Measurements from ENCODE around the gene OR1L1. TPM values are rescaled to one million over a fixed set of nuclear protein-coding genes. Genes with fewer than 3 reads are reported as not detected.

The OR1L1 gene, protein sequence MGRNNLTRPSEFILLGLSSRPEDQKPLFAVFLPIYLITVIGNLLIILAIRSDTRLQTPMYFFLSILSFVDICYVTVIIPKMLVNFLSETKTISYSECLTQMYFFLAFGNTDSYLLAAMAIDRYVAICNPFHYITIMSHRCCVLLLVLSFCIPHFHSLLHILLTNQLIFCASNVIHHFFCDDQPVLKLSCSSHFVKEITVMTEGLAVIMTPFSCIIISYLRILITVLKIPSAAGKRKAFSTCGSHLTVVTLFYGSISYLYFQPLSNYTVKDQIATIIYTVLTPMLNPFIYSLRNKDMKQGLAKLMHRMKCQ
- total RNA-seq (not detected), polyA plus RNA-seq (not detected)
- long read RNA-seq, donor 1 = 0 reads
- long read RNA-seq, donor 2 = 0 reads

DNA sequence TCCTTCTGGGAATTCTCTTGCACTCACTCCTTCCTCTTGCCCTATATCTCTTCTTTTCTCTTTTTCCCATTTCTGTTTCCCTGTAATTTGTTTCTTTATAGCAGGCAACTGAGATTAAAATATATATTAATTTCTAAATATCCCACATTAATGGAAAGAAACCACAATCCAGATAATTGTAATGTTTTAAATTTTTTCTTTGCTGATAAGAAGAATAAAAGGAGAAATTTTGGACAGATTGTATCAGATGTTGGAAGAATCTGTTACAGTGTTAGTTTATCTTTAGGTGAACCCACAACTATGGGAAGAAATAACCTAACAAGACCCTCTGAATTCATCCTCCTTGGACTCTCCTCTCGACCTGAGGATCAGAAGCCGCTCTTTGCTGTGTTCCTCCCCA, at the start of gene OR1L1:
Gene OR1L1, plus strand, starts transcription at position 301 of the 400 bp plus-strand sequence. Its CDS starts 0 bp downstream, at position 301.
- no peaks in the 10 kb centered on the region for H3K27me3 ChIP-seq (ENCODE audit: insufficient read depth in 3 of 3, low read length in 2 of 3)
- TF ChIP-seq, protein P1, sequence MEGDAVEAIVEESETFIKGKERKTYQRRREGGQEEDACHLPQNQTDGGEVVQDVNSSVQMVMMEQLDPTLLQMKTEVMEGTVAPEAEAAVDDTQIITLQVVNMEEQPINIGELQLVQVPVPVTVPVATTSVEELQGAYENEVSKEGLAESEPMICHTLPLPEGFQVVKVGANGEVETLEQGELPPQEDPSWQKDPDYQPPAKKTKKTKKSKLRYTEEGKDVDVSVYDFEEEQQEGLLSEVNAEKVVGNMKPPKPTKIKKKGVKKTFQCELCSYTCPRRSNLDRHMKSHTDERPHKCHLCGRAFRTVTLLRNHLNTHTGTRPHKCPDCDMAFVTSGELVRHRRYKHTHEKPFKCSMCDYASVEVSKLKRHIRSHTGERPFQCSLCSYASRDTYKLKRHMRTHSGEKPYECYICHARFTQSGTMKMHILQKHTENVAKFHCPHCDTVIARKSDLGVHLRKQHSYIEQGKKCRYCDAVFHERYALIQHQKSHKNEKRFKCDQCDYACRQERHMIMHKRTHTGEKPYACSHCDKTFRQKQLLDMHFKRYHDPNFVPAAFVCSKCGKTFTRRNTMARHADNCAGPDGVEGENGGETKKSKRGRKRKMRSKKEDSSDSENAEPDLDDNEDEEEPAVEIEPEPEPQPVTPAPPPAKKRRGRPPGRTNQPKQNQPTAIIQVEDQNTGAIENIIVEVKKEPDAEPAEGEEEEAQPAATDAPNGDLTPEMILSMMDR (IDR thresholded peaks at IDR 0.05) = no peak
- H3K27ac ChIP-seq = no peak within 1 kb of the TSS
- ATAC-seq (no peak), DNase-seq (no peak)
- 48 to 81% (median 67%) methylated on average over 2 of the region's 2 CpGs for WGBS, 3 donors
- no peaks in the 10 kb centered on the region for H3K4me1 ChIP-seq
- H3K4me3 ChIP-seq = no peak within 1 kb of the TSS
- H3K36me3 ChIP-seq (ENCODE audit: insufficient read depth in 1 of 2, low read depth in 1 of 2) = no peaks in the 10 kb centered on the region
- no peaks in the 10 kb centered on the region for H3K9me3 ChIP-seq
- intact Hi-C loops (cut with DNase I) = no loop called here

DNA sequence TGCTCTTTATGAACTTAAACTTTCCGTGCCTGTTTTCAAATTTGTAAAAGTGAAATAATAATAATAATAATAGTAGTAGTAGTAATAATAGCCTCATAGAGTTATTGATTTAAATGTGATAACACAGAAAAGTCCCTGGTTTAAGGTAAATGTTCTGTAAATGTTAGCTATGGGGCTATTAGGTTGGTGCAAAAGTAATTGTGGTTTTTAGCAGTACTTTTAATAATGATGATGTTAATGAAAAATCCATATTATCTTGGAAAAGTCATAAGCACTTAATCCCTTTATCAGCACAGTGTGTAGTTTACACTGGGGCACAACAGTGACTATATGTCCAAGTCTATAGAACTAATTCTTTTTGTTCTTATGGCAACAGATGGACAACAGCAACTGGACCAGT, 47.2 kb upstream of the OR1L1 start, which contains the start of gene OR1Q1:
Gene OR1Q1, plus strand, starts transcription at position 377 of the 400 bp plus-strand sequence. Its CDS starts 0 bp downstream, at position 377.
- Histone ChIP-seq H3K4me3 (no peak within 1 kb of the TSS), H3K27me3 (ENCODE audit: insufficient read depth in 3 of 3, low read length in 2 of 3) (no peaks in the 10 kb centered on the region), H3K9me3 (peaks cover 5% of the 10 kb centered on the region), H3K36me3 (ENCODE audit: insufficient read depth in 1 of 2, low read depth in 1 of 2) (no peaks in the 10 kb centered on the region), H3K4me1 (no peaks in the 10 kb centered on the region), H3K27ac (no peak within 1 kb of the TSS)
- intact Hi-C loops (cut with DNase I) = no loop called here
- ATAC-seq (no peak), DNase-seq (no peak)
- TF ChIP-seq, protein P1 (IDR thresholded peaks at IDR 0.05) = no peak
- 85 to 90% (median 86%) methylated on average over 1 of the region's 1 CpG for WGBS, 3 donors

DNA sequence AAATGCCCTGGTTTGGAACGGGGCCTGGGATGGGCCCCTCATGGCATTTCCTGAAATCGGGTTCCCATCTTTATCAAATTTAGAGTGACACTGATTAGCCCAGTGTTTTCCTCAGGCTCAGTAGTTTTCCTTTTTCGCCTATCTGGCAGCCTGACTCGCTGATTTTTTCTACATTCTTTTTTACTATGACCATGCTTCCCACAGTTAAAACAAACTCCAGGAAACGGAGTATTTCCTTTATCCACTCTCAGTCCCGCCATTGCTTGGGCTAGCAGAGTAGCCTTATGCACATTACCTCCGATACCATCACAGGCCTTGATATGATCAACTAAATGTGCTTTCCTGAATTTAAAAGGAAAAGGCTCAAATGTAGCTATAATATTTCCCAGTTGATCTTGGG, 41.5 kb upstream of the OR1L1 start:
- TF ChIP-seq, protein P1 (IDR thresholded peaks at IDR 0.05) = no peak

DNA sequence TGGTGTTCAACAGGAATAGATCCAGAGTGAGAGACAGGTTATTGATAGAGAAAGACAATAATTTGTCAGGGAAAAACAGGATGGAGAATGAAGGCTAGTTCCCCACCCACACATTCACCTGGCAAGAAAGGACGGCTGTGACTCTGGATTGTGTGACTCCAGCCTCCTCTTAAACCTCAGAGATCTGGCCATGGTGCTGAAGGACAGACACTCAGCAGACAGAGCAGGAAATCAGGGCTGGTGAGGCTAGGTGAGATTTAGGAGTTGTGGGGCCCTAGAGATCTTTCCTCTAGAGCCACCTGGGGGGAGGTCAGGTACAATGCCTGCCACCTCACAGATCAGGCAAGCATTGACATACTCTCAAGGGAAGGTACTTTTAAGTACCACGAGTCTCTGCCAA, 19.3 kb upstream of the OR1L1 start:
- intact Hi-C loops (cut with DNase I) = no loop called here
- TF ChIP-seq, protein P1 (IDR thresholded peaks at IDR 0.05) = no peak
- WGBS, 3 donors = 25 to 36% (median 26%) methylated on average over 2 of the region's 2 CpGs
- H3K9me3 ChIP-seq = no peaks in the 10 kb centered on the region
- no peaks in the 10 kb centered on the region for H3K36me3 ChIP-seq (ENCODE audit: insufficient read depth in 1 of 2, low read depth in 1 of 2)
- no peak overlapping the region for H3K4me3 ChIP-seq
- ATAC-seq (no peak), DNase-seq (no peak)
- H3K27ac ChIP-seq = no peak overlapping the region
- peaks cover 0 to 5% (median 0%) of the 10 kb centered on the region in 3 donors for H3K27me3 ChIP-seq (ENCODE audit: insufficient read depth in 3 of 3, low read length in 2 of 3)
- no peaks in the 10 kb centered on the region for H3K4me1 ChIP-seq

More for the DNA sequence above, 41.5 kb upstream of the OR1L1 start:
- DNase-seq (no peak), ATAC-seq (no peak)
- peaks cover 0 to 2% (median 0%) of the 10 kb centered on the region in 3 donors for H3K27me3 ChIP-seq (ENCODE audit: insufficient read depth in 3 of 3, low read length in 2 of 3)
- WGBS, 3 donors = 57 to 71% (median 64%) methylated on average over 7 of the region's 7 CpGs
- H3K36me3 ChIP-seq (ENCODE audit: insufficient read depth in 1 of 2, low read depth in 1 of 2) = no peaks in the 10 kb centered on the region
- H3K4me1 ChIP-seq = no peaks in the 10 kb centered on the region
- intact Hi-C loops (cut with DNase I) = loop anchor here in 1 of 2 donors (5.0 kb wide), 1 partner anchor 1117 kb away; no protein-coding TSS in a partner anchor
- H3K27ac ChIP-seq = no peak overlapping the region
- H3K9me3 ChIP-seq = peaks cover 5% of the 10 kb centered on the region
- H3K4me3 ChIP-seq = no peak overlapping the region
